K562 (cell line): ENCODE results near the gene NDC1. TPM values are rescaled to one million over a fixed set of nuclear protein-coding genes. Genes with fewer than 3 reads are reported as not detected.

ENCODE experiments used
- ATF7 ChIP-seq: fragments of 450-650 bp; IDR thresholded peaks from 2 replicates; pipeline ENCODE4 v1.7.1; 2014; ENCODE audit warnings: mild to moderate bottlenecking, moderate library complexity
- CREM ChIP-seq: IDR thresholded peaks from 2 replicates; pipeline ENCODE4 v1.6.1; 2014; ENCODE audit warnings: antibody characterized with exemption, low read depth
- GABPA ChIP-seq: fragments of 200-800 bp; sonication (Bioruptor generic); conservative IDR thresholded peaks from 2 replicates; pipeline ENCODE4 v1.6.1; 2016; ENCODE audit warnings: low read depth, missing genetic modification characterization, missing compliant biosample characterization
- NRF1 ChIP-seq, 2 experiments: fragments of 450-650 bp; IDR thresholded peaks in 1 of 2; conservative IDR thresholded peaks in 1 of 2; 2 replicates each; pipeline ENCODE4 v1.6.1; 2014; ENCODE audit warnings: mild to moderate bottlenecking in 2 of 2
- POLR2H ChIP-seq: IDR thresholded peaks from 2 replicates; pipeline ENCODE4 v1.6.1; 2016; ENCODE audit warnings: missing genetic modification characterization, low read depth, mild to moderate bottlenecking, control low read depth, missing compliant biosample characterization, moderate library complexity
- TRIM24 ChIP-seq, 2 experiments: fragments of 450-650 bp; IDR thresholded peaks; 2 replicates each; pipeline ENCODE4 v1.6.1; 2016
- ZNF165 ChIP-seq: fragments of 250-450 bp; sonication (Bioruptor Pico); IDR thresholded peaks from 2 replicates; pipeline ENCODE4 v1.4.0; 2020; ENCODE audit warnings: borderline replicate concordance
- ZNF175 ChIP-seq: fragments of 200-800 bp; sonication (Bioruptor generic); IDR thresholded peaks from 2 replicates; pipeline ENCODE4 v1.6.1; 2016; ENCODE audit warnings: low read depth, mild to moderate bottlenecking, missing genetic modification characterization, missing compliant biosample characterization
- ZNF184 ChIP-seq: sonication (generic); formaldehyde crosslinking; IDR thresholded peaks from 2 replicates; pipeline ENCODE4 v1.5.0; 2020; ENCODE audit warnings: missing genetic modification reagents
- ZNF584 ChIP-seq: fragments of 200-800 bp; sonication (Bioruptor generic); IDR thresholded peaks from 2 replicates; pipeline ENCODE4 v1.6.1; 2016; ENCODE audit warnings: low read depth, mild to moderate bottlenecking, missing genetic modification characterization, missing compliant biosample characterization
- ZNF589 ChIP-seq: fragments of 200-800 bp; sonication (Bioruptor generic); IDR thresholded peaks from 2 replicates; pipeline ENCODE4 v1.6.1; 2016; ENCODE audit warnings: low read depth, missing genetic modification characterization, missing compliant biosample characterization
- polyA plus RNA-seq, 8 experiments: library from polyadenylated mRNA; depleted of rRNA in 4 of 8; stranded (reverse) in 5 of 8; unstranded in 3 of 8; fragments of >200 nt; fragmentation: Nextera tagmentation in 2 of 8; fragmentation: Illumina TruSeq in 1 of 8; extraction: Ambion mirVana in 2 of 8; extraction: Trizol in 1 of 8; gene quantifications; 2 replicates each; pipeline versions ENCODE4 v1.2.1 to v1.2.3, GENCODE V29; 2011 to 2014; ENCODE audit warnings: inconsistent platforms in 1 of 8, missing spikeins in 1 of 8
- total RNA-seq, 7 experiments: library from RNA; depleted of rRNA in 6 of 7; stranded (reverse); fragments of >200 nt in 6 of 7; fragmentation: Illumina TruSeq in 2 of 7; extraction: Trizol in 2 of 7; gene quantifications; 2 replicates each; pipeline versions ENCODE4 v1.2.1 to v1.2.3, GENCODE V29; 2011 to 2021; ENCODE audit warnings: low replicate concordance in 1 of 7
- TF ChIP-seq, protein P1 (sequence below), 2 experiments: fragments of 450-650 bp in 1 of 2; sonication (generic) in 1 of 2; formaldehyde crosslinking in 1 of 2; IDR thresholded peaks in 1 of 2; conservative IDR thresholded peaks in 1 of 2; 2 replicates each; pipeline versions ENCODE4 v1.6.1 to v1.8.1; 2016 to 2023; ENCODE audit warnings: mild to moderate bottlenecking in 2 of 2, moderate library complexity in 2 of 2, inconsistent platforms in 1 of 2, missing genetic modification reagents in 1 of 2
- TF ChIP-seq, protein P2 (sequence below): fragments of 250-450 bp; sonication (Bioruptor Pico); IDR thresholded peaks from 2 replicates; pipeline ENCODE4 v1.8.0; 2021; ENCODE audit warnings: mild to moderate bottlenecking, moderate library complexity

The NDC1 gene
- total and polyA plus RNA-seq, 9 of the 15 experiments (the other 6 are each of a cell fraction or from before 2014, with no cell fraction given) = 26.9 to 102 (median 64.5) TPM

DNA sequence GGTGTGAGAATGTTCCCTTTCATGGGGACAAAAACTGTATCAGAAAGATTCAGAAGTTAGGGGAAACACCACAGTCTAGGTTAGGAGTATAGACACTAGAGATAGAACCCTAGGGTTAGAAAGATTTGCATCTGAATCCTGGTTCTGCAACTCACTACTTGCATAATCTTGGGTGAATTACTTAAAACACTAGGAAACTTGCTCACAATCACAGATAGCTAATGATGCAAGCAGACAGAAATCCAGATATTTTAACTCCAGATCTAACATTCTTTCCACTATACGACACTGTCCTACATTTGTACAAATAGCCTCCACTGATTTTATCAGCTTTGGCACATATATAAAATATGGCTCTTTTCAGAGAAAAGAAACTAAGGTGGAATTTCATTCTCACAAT lies 68.3 kb downstream of the NDC1 start (continued):
- TF ChIP-seq, protein P1, sequence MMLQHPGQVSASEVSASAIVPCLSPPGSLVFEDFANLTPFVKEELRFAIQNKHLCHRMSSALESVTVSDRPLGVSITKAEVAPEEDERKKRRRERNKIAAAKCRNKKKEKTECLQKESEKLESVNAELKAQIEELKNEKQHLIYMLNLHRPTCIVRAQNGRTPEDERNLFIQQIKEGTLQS (IDR thresholded peaks at IDR 0.05) = peak; percentile 50; the same call in 1 of the 2 replicates
- TF ChIP-seq, protein P1 (CRISPR knock-in tag; conservative IDR thresholded peaks at IDR 0.05) = no peak
- TF ChIP-seq, protein P2, sequence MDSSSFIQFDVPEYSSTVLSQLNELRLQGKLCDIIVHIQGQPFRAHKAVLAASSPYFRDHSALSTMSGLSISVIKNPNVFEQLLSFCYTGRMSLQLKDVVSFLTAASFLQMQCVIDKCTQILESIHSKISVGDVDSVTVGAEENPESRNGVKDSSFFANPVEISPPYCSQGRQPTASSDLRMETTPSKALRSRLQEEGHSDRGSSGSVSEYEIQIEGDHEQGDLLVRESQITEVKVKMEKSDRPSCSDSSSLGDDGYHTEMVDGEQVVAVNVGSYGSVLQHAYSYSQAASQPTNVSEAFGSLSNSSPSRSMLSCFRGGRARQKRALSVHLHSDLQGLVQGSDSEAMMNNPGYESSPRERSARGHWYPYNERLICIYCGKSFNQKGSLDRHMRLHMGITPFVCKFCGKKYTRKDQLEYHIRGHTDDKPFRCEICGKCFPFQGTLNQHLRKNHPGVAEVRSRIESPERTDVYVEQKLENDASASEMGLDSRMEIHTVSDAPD = no peak
- TF ChIP-seq ZNF584 (CRISPR knock-in tag) = 0 out of 2 replicates have a peak, but pooled peaks have one; percentile 49
- TF ChIP-seq CREM = no peak
- TF ChIP-seq ZNF589 (CRISPR knock-in tag) = peak; percentile 81; the same call in 1 of the 2 replicates
- TF ChIP-seq ZNF184 (CRISPR knock-in tag) = no peak
- TF ChIP-seq NRF1 (conservative IDR thresholded peaks at IDR 0.05 in 1 of 2, IDR thresholded peaks at IDR 0.05 in 1 of 2) = no peak
- no peak for TF ChIP-seq ZNF165 (CRISPR knock-in tag)
- TF ChIP-seq GABPA (tag) = no peak
- peak; percentile 67 for TF ChIP-seq ATF7
- TF ChIP-seq ZNF175 (CRISPR knock-in tag) = 0 out of 2 replicates have a peak, but pooled peaks have one; percentile 39
- peak; percentile 50; the same call in 1 of the 2 replicates for TF ChIP-seq POLR2H
- TF ChIP-seq TRIM24 (IDR thresholded peaks at IDR 0.05) = peak in 1 of 2 experiments; percentile 32; a peak in 2 of 4 replicates
